Omental fat pad (tissue), 4 donors: Measurements from ENCODE around the gene BCL2. TPM values are rescaled to one million over a fixed set of nuclear protein-coding genes. Genes with fewer than 3 reads are reported as not detected.

Experiments
- ATAC-seq: fragments of 150-250 bp; one replicate; pipeline ENCODE4 v1.9.1; 2016; ENCODE audit warnings: mild to moderate bottlenecking, moderate library complexity; ENCODE audit not compliant: low FRiP score
- DNase-seq: peaks from one replicate; pipeline ENCODE4 v3.0.0-alpha.2; 2019; ENCODE audit warnings: low spot score
- total RNA-seq, 4 donors: library from RNA; depleted of rRNA; stranded (reverse); fragments of >200 nt; gene quantifications; one replicate each; pipeline ENCODE4 v1.1.0, GENCODE V29; 2016
- TF ChIP-seq, protein P1 (sequence below), 3 donors: fragments of 450-650 bp; IDR thresholded peaks; one replicate each; pipeline ENCODE4 v1.5.1; 2016 to 2017; ENCODE audit warnings: antibody characterized with exemption in 3 of 3, mild to moderate bottlenecking in 3 of 3, moderate library complexity in 2 of 3

Gene BCL2
- total RNA-seq, 4 donors from 2014 or later: 18.4 to 84.5 (median 30.2) TPM

DNA sequence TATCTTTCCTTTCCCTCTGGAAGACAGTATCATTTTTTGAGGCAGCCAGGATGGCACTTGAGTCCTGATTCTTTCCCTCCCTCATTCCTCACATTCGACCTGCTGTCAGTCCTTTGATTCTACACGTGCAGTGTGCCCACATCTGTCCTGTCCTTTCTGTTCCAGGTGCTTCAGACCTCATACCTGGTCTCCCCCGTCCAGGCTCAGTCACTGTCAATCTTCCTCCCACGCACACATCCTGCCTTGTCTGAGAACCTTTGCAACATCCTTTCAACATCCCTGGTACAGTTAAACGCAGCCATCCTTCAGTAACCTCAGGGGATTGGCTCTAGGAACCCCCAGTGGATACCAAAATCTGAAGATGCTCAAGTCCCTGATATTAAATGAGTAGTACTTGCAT is 10.1 kb downstream of the BCL2 start:
- TF ChIP-seq, protein P1, sequence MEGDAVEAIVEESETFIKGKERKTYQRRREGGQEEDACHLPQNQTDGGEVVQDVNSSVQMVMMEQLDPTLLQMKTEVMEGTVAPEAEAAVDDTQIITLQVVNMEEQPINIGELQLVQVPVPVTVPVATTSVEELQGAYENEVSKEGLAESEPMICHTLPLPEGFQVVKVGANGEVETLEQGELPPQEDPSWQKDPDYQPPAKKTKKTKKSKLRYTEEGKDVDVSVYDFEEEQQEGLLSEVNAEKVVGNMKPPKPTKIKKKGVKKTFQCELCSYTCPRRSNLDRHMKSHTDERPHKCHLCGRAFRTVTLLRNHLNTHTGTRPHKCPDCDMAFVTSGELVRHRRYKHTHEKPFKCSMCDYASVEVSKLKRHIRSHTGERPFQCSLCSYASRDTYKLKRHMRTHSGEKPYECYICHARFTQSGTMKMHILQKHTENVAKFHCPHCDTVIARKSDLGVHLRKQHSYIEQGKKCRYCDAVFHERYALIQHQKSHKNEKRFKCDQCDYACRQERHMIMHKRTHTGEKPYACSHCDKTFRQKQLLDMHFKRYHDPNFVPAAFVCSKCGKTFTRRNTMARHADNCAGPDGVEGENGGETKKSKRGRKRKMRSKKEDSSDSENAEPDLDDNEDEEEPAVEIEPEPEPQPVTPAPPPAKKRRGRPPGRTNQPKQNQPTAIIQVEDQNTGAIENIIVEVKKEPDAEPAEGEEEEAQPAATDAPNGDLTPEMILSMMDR (IDR thresholded peaks at IDR 0.05): no peak
- ATAC-seq: no peak
- no peak for DNase-seq

DNA sequence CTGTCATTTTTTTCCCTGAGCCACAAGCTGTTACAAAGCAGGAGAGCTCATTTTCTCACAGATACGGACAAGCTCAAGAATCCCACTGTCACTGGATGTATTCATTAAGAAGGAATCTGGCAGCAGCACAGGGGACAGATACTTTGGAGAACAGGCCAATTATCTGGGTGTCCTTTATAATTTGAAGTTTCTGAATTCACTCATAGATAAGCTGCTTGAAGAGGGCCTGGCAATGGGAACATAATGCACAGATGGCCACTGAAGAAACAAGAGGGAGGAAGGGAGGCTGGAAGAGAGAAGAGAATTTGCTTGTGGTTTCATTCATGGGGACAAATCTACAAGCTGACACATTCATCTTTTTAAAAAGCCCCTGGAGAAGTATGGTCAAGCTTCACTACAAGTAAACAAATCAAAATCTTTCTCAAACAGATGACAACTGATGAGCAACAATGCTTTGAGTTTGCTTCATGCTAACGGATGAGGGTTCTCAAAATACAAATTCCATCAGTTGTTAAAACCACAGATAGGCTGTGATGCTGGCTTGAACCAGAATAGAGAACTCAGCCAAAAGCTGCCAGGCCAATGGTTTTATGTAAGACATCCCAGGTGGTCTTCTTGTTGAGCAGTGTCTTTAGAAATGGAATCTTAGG is 11.9 kb downstream of the BCL2 start:
- DNase-seq (no peak), ATAC-seq (no peak)
- TF ChIP-seq, protein P1 (IDR thresholded peaks at IDR 0.05): no peak

DNA sequence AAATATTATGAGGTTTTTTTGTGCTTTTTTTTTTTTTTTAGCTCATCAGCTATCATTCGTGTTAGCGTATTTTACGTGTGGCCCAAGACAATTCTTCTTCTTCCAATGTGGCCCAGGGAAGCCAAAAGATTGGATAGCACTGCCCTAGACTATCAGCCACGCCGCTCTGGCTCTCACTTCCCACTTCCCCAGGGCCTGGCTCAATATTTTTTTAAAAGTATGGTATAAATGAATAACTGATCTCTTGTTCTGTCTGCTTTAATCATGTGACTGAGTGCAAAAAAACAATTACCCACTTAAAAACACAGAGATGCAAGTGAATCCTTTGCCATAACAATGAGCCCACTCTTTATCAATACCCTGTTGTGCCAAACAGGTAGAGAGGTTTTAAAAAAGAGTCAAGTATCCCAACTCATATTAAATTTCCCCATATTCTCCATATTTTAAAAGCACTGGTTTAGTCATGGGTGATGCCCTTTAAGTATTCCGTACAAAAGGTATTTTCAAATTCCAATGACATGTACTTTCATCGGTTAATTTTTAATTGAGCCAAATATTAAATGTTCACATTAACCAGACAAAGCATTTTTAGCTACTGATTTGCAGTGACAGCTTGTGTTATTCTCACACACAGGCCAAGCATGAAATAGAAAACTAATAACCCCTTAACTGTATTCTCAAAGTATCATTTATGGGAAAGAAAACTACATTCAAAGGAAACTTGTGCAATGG is 12.6 kb downstream of the BCL2 start:
- TF ChIP-seq, protein P1 (IDR thresholded peaks at IDR 0.05): no peak
- DNase-seq: no peak
- ATAC-seq: no peak

DNA sequence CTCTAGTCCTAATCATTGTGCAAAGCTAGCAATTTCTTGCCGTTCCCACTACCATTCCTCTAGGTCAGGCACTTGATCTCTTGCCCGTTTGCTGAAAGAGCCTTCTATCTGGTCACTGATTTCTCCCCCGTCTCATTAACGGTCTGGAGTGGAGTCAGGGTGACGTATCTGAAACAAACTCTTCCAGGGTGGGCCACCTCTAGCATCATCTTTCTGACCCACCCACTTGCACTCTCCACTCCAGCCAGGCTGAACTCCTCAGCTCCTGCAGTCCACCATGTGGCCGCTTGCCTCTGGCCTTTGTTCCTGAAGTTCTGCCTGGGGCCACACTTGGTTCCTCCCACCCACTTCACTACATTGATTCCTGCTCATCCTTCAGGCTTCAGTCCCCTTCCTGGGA is 13.3 kb downstream of the BCL2 start:
- ATAC-seq: no peak

DNA sequence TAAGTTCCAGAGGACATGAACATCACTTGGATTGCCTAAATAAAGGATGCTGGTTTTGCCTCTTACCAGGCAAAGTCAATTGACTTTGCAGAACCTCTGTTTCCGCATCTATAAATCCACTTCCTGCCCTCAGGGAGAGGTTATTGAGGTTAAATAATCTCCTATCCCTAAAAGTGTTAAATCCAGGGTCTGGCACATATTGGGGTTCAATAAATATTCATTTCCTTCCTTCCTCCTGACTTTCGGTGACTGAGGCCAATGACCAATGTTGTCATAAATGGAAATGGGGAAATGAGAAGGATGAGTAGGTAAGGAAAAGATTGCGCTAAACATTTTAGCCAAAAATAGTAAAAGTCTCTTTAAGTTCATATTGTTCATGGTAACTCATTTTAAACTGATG is 16.0 kb downstream of the BCL2 start:
- TF ChIP-seq, protein P1 (IDR thresholded peaks at IDR 0.05): no peak
- ATAC-seq: no peak
- no peak for DNase-seq

More for the DNA sequence above, 13.3 kb downstream of the BCL2 start:
- no peak for DNase-seq
- TF ChIP-seq, protein P1 (IDR thresholded peaks at IDR 0.05): no peak

DNA sequence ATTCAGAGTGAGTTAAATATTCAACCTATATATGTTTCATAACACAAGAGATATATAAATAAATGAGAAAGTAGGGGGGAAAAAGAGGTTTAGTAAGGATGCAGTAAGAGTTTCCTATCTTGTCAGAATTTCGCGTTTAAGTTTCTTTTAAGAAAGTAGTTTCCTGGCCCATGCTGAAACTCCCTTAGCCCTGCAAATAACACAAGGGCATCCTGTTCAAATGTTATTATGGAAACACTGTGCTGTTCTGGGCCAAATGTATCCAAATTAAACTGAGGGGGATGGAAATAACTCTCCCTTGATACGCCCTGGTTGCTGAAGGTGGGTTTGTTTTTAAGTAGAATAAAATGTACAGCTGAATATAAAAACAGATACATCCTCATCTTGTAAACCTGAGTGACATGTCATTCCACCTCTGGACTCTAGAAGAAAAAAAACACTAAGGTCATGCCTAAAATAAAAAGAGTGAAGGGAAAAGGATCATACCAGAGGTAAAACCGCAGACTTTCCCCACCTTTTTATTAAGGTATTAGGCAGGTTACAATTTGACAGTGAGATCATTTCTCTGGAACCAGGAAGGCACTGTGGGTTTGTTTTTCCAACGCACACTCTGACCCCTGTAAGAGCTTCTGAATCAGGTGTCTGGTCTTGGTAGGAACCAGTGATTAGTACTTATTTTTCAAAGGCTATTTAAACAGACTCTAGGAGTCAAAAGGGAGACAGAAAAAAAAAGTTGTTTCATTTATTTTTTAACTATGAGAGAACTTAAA is 16.7 kb downstream of the BCL2 start:
- ATAC-seq: no peak
- TF ChIP-seq, protein P1 (IDR thresholded peaks at IDR 0.05): no peak
- no peak for DNase-seq
